NCI-H2227 (cell line): ENCODE measurements around the gene MAN1A1.

Source experiments
- DNase-seq: peaks from one replicate; lab custom pipeline; 2025; ENCODE audit not compliant: unreplicated experiment; lab: John Stamatoyannopoulos, UW

The MAN1A1 gene

GRCh38 chr6:119326291-119327005 is 23.1 kb downstream of the MAN1A1 start:
- no peak for DNase-seq

- DNase-seq: no peak
Observed at GRCh38 chr6:119325559-119326265, 23.8 kb downstream of the MAN1A1 start.

GRCh38 chr6:119324718-119325117 is 24.8 kb downstream of the MAN1A1 start:
- DNase-seq: no peak

GRCh38 chr6:119323931-119324330 is 25.6 kb downstream of the MAN1A1 start:
- no peak for DNase-seq

- DNase-seq: no peak
Observed at GRCh38 chr6:119323478-119323877, 26.1 kb downstream of the MAN1A1 start.

GRCh38 chr6:119322715-119323350 is 26.7 kb downstream of the MAN1A1 start:
- DNase-seq: no peak

- DNase-seq: no peak
Observed at GRCh38 chr6:119322034-119322433, 27.5 kb downstream of the MAN1A1 start.

- no peak for DNase-seq
Observed at GRCh38 chr6:119319694-119320093, 29.9 kb downstream of the MAN1A1 start.

- no peak for DNase-seq
Observed at GRCh38 chr6:119318730-119319129, 30.8 kb downstream of the MAN1A1 start.

- DNase-seq: no peak
Observed at GRCh38 chr6:119318176-119318575, 31.4 kb downstream of the MAN1A1 start.

- no peak for DNase-seq
Observed at GRCh38 chr6:119317007-119317406, 32.6 kb downstream of the MAN1A1 start.

- no peak for DNase-seq
Observed at GRCh38 chr6:119314885-119315272, 34.7 kb downstream of the MAN1A1 start.

GRCh38 chr6:119313937-119314884 is 35.4 kb downstream of the MAN1A1 start:
- DNase-seq: no peak

- no peak for DNase-seq
Observed at GRCh38 chr6:119312875-119313338, 36.7 kb downstream of the MAN1A1 start.

- no peak for DNase-seq
Observed at GRCh38 chr6:119312441-119312840, 37.1 kb downstream of the MAN1A1 start.

- no peak for DNase-seq
Observed at GRCh38 chr6:119311514-119312142, 37.9 kb downstream of the MAN1A1 start.

GRCh38 chr6:119310486-119311036 is 39.0 kb downstream of the MAN1A1 start:
- no peak for DNase-seq

GRCh38 chr6:119308991-119309657 is 40.4 kb downstream of the MAN1A1 start:
- no peak for DNase-seq

- DNase-seq: no peak
Observed at GRCh38 chr6:119308048-119308570, 41.5 kb downstream of the MAN1A1 start.
